ENCODE results near the gene RHBDD1. TPM values are rescaled to one million over a fixed set of nuclear protein-coding genes. Genes with fewer than 3 reads are reported as not detected.
A peak's percentile ranks its signal among the peaks of the same experiment; 100 is the strongest.

RHBDD1 gene
- total RNA-seq, 1 donor from 2014 or later = 35.1 TPM

DNA sequence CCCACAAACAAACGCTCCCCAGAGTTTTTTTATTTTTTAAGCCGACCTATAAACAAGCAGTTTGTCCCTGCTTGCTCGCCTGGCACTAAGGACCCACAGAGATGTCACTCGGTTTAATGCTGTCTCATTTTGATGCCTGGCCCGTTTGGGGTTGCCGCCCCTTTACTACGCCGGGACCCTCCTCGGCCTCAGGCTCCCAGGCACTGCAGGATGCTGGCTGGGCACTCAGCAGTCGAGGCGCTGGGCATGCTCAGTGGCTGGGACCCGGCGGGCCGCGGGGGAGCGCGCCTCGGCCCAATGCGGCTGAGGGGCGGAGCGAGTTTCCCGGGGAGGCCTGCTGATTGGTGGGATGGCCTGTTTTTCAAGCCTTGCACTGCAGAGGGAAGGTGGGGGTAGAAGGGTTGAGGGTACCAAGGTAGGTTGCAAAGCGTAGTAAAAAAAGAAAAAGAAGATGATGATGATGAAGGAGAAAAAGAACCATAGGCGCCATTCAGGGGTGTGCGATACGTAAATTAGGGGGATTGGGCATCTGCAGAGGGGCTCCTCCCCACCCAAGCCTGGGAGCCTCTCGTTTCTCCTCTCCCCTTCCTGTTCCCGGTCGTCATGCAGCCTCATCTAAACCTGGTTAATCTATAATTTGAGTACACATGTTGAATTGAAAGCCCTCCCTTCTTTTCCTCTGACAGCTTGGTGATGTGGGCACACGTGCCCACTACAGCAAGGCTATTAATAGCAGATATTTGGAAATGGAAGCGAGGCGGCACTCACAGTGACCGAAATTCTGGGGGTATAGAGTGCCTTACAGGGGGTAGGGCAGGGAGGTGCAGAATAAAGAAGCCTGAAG is 34.7 kb upstream of the RHBDD1 start:
- TF ChIP-seq, protein P1, sequence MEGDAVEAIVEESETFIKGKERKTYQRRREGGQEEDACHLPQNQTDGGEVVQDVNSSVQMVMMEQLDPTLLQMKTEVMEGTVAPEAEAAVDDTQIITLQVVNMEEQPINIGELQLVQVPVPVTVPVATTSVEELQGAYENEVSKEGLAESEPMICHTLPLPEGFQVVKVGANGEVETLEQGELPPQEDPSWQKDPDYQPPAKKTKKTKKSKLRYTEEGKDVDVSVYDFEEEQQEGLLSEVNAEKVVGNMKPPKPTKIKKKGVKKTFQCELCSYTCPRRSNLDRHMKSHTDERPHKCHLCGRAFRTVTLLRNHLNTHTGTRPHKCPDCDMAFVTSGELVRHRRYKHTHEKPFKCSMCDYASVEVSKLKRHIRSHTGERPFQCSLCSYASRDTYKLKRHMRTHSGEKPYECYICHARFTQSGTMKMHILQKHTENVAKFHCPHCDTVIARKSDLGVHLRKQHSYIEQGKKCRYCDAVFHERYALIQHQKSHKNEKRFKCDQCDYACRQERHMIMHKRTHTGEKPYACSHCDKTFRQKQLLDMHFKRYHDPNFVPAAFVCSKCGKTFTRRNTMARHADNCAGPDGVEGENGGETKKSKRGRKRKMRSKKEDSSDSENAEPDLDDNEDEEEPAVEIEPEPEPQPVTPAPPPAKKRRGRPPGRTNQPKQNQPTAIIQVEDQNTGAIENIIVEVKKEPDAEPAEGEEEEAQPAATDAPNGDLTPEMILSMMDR (IDR thresholded peaks at IDR 0.05; ENCODE audit: borderline replicate concordance) = no peak
- DNase-seq = peak; percentile 86

DNA sequence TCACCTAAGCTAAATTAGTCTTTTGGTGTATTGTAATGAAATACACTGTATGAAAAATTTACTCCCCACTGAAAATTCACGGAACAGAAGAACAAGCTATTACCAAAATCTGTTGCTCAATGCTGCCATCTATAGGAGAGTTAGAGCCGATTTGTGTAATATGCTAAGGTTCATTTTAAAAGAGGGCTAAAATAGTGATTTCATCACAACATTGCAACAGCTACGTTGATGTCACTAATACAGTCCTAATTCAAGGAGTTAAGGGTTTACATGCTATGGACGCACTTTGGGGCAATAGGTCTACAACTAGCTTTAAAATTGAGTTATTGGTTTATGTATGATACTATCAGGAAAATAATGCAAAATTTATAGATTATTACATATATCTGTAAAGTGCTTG is 33.3 kb upstream of the RHBDD1 start:
- Histone ChIP-seq H3K9me3 (replicated peaks) (no peaks in the 10 kb centered on the region), H3K36me3 (no peaks in the 10 kb centered on the region), H3K27ac (replicated peaks) (no peak overlapping the region), H3K4me3 (no peak overlapping the region), H3K4me1 (peaks cover 45% of the 10 kb centered on the region), H3K27me3 (ENCODE audit: low read depth) (no peaks in the 10 kb centered on the region)
- intact Hi-C loops (cut with micrococcal nuclease) = loop anchor here (2.0 to 10.0 kb wide), 3 partner anchors 588 to 1130 kb away; no protein-coding TSS in a partner anchor
- TF ChIP-seq, protein P1 (IDR thresholded peaks at IDR 0.05; ENCODE audit: borderline replicate concordance) = peak; percentile 83
- no peak for DNase-seq

More for the DNA sequence above, 34.7 kb upstream of the RHBDD1 start:
- Histone ChIP-seq H3K9me3 (replicated peaks) (no peaks in the 10 kb centered on the region), H3K36me3 (peaks cover 4% of the 10 kb centered on the region), H3K27ac (replicated peaks) (peak overlapping the region; percentile 95), H3K4me1 (peaks cover 58% of the 10 kb centered on the region), H3K27me3 (ENCODE audit: low read depth) (no peaks in the 10 kb centered on the region), H3K4me3 (peak overlapping the region; percentile 89)
- intact Hi-C loops (cut with micrococcal nuclease) = loop anchor here (5.0 to 10.0 kb wide), 2 partner anchors 586 to 1129 kb away; no protein-coding TSS in a partner anchor

DNA sequence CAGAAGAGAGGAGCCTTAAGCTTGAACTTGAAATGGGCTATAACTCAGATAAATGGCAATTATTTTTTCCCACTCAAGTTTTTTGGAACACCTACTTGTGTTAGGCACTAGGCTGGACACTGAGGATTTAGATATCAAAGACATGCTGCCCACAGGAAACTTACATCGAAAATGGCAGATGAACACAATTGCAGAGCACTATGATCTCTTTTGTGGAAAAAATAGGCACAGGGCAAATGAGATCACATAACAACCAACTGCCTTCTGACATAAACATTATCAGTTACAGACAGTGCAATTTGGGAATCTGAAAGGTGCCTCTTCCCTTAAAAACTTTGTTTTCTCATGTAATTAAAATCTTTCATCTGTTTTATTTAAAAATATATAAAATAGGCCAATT is 32.4 kb upstream of the RHBDD1 start:
- H3K36me3 ChIP-seq = no peaks in the 10 kb centered on the region
- H3K27ac ChIP-seq (replicated peaks) = no peak overlapping the region
- DNase-seq = no peak
- intact Hi-C loops (cut with micrococcal nuclease) = loop anchor here (2.0 to 10.0 kb wide), 3 partner anchors 589 to 1131 kb away; no protein-coding TSS in a partner anchor
- no peaks in the 10 kb centered on the region for H3K27me3 ChIP-seq (ENCODE audit: low read depth)
- TF ChIP-seq, protein P1 (IDR thresholded peaks at IDR 0.05; ENCODE audit: borderline replicate concordance) = no peak
- H3K4me3 ChIP-seq = no peak overlapping the region
- H3K4me1 ChIP-seq = peaks cover 37% of the 10 kb centered on the region
- H3K9me3 ChIP-seq (replicated peaks) = no peaks in the 10 kb centered on the region

DNA sequence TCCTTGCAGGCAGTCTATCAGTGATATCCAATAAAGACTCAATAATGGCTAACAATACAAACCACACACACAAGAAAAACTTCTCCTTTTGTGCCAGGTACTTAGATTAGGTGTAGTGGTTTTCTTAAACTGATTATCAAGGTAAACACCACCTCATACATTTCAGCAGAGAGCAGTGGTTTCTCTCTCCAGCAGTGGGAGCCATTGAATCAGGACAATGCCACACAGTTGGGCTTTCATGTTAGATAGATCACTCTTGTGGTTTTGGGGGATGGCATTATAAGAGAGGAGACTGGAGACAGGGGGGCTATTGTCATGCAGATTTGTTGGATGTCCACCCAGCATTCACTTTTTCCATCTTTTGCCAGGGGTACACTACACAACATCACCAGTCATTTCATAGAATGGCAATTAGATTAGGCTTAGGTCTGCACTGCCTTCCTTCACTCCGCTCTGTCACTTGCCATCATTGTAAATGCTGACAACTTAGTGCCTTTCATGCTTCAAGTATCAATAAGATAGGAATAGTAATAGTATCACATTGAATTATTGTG is 22.6 kb upstream of the RHBDD1 start:
- no peak for DNase-seq
- Histone ChIP-seq H3K4me1 (no peaks in the 10 kb centered on the region), H3K9me3 (replicated peaks) (no peaks in the 10 kb centered on the region), H3K27ac (replicated peaks) (no peak overlapping the region), H3K36me3 (no peaks in the 10 kb centered on the region), H3K4me3 (no peak overlapping the region), H3K27me3 (ENCODE audit: low read depth) (no peaks in the 10 kb centered on the region)
- intact Hi-C loops (cut with micrococcal nuclease) = no loop called here
- TF ChIP-seq, protein P1 (IDR thresholded peaks at IDR 0.05; ENCODE audit: borderline replicate concordance) = peak; percentile 37

DNA sequence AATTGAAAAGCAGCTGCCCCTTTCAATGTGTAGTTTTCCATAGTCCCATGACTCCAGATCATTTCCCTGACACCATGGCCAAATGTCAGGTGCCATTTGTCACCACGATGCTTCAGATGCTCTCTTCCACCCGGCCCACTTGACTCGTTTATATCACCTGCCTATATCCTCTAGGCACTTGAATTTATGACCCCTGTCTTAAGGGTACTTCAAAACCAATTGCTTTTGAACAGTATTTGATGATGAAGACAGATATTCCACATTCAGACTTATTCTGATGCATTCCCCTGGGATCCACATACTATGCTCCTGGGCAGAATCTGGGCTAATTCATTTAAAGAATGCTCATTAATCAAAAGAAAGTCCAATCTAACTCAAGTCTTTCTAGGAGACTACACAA is 16.9 kb upstream of the RHBDD1 start:
- Histone ChIP-seq H3K27ac (replicated peaks) (no peak overlapping the region), H3K36me3 (no peaks in the 10 kb centered on the region), H3K27me3 (ENCODE audit: low read depth) (no peaks in the 10 kb centered on the region), H3K4me3 (no peak overlapping the region), H3K9me3 (replicated peaks) (peaks cover 5% of the 10 kb centered on the region), H3K4me1 (no peaks in the 10 kb centered on the region)
- TF ChIP-seq, protein P1 (IDR thresholded peaks at IDR 0.05; ENCODE audit: borderline replicate concordance) = no peak
- intact Hi-C loops (cut with micrococcal nuclease) = no loop called here
- DNase-seq = no peak
